ENCODE data around the gene ANKRD12.
A peak's percentile ranks its signal among the peaks of the same experiment; 100 is the strongest.

ANKRD12 gene

DNA sequence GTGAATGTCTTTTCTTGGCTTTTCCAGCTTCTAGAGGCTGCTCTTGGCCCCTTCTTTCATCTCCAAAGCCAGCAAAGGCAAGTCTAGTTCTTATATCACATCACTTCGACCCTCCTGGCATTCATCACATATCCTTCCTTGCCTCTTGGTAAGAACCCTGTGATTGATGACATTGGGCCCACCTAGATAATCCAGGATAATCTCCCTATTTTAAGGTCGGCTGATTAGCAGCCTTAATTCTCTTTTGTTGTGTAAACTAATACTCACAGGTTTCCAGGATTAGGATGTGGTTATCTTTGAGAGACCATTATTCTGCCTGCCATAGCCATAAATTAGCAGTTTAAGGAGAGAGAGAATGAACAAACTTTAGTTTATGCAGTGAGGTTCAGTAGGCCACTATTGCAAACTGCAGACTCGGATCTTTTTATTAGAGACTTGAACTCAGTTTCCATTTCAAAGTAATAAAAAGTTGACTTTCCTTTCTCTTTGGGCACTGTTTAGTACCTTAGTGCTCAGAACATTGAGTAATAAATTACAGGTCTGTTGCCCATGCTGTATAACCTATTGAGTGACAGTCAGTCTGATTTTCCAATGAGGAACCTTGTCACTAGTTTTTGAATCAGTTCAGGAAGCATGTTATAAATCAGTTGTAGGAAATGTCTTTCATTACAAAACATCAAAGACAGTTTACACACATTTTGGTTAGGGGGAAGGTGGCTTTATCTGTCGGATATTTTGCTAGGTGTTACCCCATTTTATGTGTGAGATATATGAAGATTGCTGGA, 29.6 kb upstream of the ANKRD12 start:
- DNase-seq, result peak; percentile 46

DNA sequence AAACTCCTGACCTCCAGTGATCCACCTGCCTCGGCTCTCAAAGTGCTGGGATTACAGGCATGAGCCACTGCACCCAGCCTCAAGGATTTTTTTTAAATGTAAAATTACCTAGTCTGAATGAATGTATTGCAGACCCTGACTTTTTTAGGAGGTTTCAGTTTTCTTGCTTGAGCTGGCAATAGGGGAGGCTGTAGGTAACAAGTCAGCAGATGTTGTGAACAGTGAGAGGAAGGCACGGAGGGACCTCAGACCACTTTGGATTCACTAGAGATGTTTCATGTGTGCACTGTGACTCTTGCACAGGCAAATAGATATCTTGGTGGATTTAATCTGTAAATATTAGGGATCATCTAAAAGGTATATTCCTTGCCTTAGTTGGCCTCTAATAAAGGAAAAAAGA, 27.7 kb upstream of the ANKRD12 start:
- DNase-seq, result no peak

DNA sequence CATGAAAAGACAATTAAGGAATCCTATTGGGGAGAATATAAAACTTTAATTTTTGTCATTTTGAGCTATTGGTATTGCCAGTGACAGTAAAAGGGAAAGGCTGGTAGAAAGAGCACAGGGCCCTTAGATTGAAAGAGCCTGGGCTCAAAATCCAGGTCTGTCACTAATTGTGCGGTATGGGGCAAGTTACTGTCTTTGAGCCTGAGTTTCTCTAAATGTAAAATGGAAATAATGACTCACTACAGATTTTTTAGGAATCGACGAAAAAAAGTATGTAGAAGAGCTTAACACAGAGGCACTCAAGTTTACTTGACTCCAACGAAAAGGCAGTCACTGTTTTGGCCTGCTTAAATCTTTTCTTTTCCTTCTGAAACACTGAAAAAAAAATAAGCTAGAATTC, 27.1 kb upstream of the ANKRD12 start:
- no peak for DNase-seq

DNA sequence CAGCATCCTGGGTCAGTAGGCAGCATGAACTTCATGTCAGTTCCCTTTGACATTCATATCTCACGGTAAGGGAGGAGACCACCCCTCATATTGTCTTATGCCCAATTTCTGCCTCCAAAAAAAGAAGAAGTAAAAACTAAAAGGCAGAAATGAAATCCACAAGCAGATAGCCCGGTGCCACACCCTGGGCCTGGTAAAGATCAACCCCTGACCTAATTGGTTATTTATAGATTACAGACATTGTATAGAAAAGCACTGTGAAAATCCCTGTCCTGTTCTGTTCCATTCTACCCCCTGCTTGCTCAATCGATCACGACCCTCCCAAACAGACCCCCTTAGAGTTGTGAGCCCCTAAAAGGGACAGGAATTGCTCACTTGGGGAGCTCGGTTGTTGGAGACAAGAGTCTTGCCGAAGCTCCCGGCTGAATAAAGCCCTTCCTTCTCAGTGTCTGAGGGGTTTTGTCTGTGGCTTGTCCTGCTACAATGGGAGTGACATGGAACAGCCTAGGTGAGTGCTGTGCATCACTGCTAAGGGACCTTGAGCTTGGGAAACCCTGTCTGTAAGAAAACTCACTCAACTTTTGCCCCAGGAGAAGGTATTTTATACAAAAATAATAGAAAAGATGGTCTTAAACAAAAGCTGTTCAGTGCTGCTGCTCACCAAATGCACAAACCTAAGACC, 23.0 kb upstream of the ANKRD12 start:
- DNase-seq, result no peak

DNA sequence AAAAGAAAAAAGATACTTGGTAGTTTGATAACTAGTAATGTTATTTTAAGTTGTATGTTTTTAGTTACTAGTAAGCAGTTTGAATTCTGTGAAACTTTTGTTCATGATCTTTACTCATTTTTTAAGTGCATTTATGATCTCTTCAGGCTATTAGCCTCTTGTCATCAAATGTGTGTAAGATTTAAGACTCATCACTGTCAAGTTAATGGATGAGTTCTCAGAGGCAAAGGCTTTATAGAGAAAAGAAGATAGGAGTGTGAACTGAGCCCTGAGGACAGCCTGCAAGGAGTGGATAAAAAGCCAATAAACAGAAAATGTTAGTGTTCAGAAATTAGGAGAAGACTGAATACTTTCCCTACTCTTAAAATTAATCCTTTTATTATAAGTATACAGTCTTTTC, 20.6 kb upstream of the ANKRD12 start:
- no peak for DNase-seq

DNA sequence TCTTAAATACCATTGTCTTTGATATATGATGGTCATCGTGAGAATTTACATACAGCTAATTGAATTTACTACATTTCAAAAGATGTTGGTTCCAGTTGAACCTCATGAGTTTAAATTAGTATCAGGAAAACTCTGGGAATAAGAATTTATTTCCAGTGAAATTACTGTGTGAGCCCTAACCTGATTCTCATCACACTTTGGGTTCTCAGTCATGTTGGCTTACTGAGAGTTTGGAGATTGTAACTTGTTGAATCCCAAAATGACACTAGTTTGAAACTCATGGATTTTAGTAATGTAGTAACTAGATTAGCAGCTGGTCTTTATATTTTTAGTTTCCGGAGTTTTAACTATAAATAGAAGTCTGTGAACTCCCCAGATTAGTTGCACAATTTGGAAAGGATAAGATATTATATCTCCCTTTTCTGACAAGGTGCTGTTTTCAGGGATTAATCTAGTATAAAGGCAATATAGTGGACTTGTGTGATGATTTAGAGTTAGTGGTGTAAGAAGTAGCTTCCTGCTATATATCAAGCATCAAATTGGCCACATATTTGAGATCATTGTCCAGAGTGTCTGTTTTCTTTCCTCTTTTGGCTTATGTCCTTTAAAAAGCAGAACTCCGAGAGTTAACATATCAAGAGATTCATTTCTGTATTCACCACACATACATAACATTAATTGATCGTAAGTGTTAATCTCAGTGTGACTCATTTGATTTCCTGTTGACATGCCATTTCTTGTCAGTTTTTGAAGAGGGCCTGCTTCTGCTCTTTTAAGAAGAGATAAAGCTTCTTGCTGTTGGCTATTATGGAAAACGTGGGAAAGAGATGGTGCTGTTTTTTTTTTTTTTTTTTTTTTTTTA, 18.4 kb upstream of the ANKRD12 start:
- DNase-seq, result peak; percentile 81

DNA sequence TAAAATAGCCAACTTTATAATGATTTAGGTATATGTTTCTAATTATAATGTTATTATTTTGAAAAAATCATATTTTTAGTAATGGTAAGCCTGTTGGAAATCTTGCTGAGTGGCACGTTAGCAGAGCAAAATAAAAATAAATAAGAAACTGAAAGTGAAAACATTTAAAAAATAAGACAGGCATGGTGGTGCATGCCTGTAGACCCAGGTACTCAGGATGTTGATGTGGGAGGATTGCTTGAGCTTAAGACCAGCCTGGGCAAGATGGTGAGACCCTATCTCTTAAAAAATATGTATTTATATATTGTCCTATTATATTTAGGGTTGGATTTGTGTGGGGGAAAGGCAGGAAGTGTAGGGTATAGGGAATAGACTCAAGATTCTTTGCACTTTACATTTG, 15.8 kb upstream of the ANKRD12 start:
- DNase-seq, result peak; percentile 52

DNA sequence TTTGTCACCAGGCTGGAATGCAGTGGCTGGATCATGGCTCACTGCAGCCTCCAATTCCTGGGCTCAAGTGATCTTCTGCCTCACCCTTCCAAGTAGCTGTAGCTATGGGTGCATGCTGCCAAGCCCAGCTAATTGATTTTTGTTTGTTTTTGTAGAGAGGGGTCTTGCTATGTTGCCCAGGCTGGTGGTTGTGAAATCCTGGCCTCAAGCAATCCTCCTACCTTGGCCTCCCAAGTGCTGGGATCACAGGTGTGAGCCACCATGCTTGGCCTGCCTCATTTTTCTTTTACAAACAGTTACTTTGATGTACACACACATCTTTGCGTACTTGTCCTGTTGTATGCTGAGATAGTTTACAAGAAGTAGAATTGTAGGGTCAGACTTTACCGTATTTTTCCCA, 13.1 kb upstream of the ANKRD12 start:
- no peak for DNase-seq

DNA sequence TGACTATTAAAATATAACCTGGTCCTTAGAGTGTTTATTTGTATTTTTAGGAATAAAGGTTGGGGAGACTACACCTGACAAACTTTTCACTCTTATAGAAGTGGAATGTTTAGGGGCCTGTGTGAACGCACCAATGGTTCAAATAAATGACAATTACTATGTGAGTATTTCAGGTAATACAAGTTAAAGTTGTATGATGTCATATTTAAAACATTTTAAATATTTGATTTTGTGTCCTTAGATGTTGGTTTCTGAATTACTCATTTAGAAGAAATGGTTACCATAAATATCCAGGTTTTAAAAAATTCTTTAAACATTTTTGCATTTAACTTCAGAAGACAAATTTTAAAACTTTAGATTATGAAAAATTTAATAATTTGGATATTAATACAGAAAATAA, 11.8 kb upstream of the ANKRD12 start:
- DNase-seq, result no peak

DNA sequence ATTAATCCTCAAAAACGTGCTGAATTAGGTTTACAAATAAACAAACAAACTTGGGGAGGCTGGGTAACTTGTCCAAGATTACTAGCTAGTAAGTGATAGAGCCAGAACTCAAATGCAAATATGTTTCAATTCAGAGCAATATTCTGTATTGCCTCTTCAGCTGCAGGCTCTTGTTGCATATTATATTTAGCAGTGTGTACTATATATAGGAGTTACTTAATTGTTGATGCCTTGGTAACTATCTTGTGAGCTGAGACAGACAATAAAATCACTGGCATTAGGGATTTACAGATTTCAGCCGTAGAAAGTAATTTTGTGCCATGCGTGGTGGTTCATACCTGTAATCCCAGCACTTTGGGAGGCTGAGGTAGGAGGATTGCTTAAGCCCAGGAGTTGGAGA, 10.2 kb upstream of the ANKRD12 start:
- no peak for DNase-seq

DNA sequence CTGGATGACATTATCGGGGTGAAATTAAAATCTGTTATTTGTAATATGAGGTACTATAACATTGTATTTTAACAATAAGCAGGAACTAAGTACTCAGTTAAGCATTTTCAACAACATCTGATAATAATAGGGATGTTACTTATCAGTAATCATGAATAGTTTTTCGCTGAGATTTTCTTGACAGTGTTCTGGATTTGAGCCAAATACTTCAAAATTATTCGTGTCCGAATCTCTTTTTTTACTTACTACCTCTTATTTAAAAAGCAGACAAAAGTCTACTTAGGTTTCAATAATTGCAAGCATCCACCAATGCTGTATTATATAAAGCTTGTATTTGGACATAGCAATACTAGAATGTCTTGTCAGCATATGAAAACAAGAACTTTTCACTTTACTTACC, 6.4 kb upstream of the ANKRD12 start:
- DNase-seq, result no peak

DNA sequence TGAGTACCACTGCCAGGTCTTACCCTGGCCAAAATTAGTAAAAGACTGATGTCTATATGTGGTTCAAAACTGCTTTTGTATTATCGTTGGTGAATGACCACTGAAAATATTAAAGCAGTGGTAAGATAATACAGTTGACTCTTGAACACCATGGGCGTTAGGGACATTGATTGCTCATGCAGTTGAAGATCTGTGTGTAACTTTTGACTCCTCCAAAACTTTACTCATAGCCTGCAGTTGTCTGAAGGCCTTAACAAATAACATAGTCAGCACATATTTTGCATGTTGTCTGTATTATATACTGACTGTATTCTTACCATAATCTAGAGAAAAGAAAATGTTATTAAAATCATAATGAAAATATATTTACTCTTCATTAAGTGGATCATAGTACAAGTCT, 5.8 kb upstream of the ANKRD12 start:
- DNase-seq, result no peak

DNA sequence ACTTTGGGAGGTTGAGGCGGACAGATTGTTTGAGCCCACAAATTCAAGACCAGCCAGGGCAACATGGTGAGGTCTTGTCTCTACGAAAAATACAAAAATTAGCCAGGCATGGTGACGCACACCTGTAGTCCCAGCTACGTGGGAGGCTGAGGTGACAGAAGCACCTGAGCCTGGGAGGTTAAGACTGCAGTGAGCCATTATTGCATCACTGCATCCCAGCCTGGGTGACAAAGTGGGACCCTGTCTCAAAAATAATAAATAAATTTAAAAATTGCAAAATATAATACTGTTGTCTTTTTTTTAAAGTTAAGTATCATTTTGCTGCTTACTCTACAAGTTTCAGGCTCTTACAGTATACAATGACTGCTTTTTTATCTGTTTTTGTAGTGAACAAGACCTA, 4.0 kb upstream of the ANKRD12 start:
- DNase-seq, result no peak

DNA sequence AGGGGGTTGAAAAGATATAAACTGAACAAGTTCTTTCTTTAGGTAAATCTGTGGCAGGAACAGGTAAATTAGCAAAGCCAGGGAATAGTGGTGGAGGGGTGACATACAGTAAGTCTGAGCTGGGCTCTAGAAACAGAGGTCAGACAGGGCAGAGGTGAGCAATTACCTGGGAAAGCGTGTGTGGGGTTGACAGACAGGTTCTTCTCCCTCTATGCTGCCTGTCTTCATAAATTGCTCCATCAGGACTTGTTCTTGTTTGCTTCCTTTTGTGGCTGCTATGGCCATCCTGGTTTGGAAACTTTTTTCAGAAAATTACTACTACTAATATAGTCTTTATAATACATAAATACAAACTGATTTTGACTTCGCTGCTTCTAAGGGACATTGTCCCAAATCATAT, 3.4 kb upstream of the ANKRD12 start:
- no peak for DNase-seq

DNA sequence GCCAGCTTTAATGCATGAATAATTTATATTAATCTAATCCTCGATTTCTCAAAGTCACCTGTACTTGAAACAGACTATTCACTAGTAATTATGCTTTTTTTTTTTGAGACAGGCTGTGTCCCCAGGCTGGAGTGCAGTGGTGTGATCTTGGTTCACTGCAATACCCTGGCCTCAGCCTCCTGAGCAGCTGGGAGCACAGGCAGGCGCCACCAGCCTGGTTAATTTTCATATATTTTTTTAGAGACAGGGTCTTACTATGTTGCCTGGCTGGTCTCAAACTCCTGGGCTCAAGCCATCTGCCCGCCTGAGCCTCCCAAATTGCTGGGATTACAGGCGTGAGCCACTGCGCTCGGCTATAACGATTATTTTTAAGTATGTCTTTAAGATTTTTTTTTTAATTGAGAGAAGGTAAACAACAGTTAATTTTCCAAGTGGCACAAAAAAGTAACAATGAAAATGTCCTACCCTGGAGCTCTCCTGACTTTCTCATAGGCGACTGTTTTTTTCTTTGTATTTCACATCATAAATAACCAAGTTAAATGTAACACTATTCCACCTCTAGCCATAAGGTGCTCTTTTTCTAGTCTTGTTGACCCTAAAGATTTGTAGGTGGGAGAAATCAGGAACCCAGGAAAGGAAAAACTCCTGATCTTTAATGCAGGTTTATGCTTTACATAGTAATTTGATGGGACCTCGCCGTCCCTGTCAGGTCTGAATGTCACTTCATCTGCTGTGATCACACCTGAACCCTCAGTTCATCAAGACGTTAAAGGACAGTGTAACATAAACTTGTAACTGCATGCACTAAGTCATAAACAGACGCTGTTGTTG, 1.3 kb upstream of the ANKRD12 start:
- no peak for DNase-seq

DNA sequence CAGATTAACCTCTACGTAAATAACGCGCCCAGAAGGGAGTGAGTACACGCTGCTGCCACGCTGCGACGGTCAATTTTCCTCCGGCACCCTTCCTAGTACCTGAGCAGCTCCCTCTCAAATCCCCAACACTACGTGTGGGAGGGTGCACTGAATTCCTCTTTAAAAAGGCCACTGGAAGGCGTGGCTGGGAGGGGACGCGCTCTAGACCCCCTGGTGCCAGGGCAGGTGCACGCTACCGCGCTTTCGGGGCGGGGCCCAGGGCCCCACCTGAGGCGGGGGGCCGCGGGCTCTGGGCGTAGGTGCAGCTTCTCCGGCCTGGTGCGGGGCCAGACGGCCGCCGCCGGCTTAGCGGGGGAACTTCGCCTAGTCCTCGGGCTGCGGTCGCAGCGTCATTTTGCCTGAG, 668 bp upstream of the ANKRD12 start:
- DNase-seq, result no peak

DNA sequence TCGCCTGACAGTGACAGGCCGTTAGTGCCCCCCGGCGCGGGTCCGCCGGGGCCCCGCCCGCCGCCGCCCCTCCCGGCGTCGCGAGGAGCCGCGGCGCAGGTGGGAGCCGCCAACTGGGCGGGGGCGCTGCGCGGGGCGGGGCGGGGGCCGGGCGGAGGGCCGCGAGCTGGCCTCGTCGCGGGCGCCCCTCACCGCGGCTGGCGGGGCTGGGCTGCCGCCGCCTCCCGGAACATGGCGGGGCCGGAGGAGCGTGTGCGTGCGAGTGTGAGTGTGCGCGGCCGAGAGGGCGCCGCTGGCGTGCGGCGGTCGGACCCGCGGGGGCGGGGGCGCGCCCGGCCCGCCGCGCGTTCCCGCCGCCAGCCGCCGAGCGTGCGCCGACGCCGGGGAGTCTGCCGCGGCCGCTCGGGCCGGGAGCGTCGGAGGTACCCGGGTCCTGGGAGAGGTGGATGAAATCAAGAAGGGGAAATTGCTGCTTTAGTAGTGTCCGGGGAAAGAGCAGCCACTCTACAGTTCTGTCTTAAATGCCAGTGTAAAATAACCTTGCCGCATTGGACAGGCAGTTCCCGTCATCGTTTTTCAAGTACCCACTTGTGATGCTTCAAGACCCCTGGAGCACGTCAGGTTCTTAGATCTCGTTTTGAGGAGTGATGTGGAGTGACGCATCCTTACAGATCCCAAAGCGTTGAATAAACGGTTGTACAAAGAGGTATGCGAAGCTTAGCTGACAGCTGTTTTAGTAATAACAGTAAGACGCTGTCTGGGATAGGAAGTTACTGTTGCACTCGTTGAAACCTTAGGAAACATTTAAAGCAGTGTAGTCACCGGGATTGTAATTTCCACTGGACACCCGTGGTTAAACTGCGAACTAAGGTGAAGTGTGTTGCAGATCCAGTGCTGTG, 836 bp downstream of the ANKRD12 start:
- DNase-seq, result peak; percentile 81

DNA sequence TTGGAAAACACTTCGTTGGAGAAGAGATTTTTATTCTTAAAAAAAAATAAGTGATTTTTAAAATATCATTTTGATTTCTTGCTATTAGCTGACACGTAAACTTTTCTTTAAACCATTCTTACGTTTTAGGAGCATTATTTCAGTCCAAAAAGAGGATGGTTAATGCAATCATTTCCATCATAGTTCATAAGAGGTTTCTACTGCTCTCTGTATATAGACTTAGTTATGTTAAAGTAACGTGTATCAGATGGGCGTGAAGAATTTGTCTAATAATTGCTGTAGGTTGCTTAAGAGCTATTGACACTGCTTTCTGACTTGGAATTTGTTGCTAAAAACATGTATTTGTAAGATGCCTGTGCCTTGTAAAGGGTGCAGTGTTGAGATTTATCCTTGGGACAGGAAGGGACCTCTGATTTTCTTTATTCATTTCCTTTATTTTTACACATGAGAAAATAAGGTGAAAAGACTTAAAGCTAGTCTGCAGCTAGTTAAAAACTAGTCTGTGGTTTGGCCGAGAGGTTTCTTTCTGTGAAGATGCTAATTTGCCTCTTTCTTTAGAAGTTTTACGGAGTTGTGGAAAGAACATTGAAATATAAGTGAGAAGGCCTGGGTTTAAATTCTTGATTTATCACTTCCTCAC, 2.9 kb downstream of the ANKRD12 start:
- DNase-seq, result no peak

DNA sequence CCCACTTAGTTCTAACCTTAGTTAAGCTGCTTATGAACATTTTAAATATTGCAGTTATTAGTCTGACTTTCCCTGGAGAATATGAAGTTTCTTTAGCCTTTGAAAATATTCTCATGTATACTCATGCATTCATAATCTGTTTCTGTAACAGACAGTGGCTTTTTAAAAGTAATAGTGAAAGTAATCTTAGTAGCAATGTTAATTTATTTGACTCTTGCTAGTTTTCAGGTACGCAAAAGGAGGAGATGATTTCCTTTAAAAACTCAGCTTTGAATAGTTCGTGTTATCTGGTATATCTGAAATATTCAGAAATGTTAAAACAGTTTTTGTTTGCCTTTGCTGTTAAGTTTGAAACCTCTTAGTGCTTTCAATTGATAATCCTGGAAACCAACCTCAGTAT, 3.8 kb downstream of the ANKRD12 start:
- DNase-seq, result no peak

DNA sequence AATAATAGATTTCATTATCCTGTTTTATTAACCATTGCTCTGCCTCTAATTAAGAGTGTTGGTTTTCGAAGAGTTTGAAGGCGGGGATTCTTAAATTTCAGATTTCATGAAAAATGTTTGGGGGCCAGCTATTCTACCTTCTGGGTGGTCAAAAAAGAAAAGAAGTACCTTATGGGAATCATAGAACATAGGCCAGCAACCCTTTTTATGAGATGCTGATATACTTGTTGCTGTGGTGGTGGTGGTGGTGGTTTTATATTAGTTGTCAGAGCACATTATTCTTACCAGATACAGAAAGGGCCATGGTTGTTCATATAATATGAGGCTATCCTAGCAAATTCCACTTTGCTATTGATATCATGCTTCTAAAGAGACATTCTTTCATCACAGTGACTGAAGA, 4.4 kb downstream of the ANKRD12 start:
- no peak for DNase-seq

DNA sequence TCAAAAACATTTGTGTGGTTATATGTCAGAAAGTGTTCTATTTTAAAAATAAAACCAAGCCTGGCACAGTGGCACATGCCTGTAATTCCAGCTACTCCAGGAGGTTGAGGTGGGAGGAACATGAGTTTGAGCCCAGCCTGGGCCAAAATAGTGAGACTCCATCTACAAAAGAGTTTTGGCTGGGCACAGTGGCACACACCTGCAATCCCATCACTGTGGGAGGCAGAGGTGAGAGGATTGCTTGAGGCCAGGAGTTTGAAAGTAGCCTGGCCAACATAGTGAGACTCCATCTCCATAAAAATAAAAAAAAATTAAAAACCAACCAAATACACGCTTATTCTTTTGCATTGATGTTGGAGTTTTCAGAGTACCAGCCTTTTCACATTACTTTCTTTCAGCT, 9.6 kb downstream of the ANKRD12 start:
- no peak for DNase-seq
